HPDE6-E6E7 (cell line): Measurements from ENCODE around the gene FARS2.
A peak's percentile ranks its signal among the peaks of the same experiment; 100 is the strongest.

Source experiments
- DNase-seq: peaks from one replicate; pipeline ENCODE4 v3.0.0; 2011; ENCODE audit warnings: missing footprints; ENCODE audit errors: extremely low spot score

The FARS2 gene

DNA sequence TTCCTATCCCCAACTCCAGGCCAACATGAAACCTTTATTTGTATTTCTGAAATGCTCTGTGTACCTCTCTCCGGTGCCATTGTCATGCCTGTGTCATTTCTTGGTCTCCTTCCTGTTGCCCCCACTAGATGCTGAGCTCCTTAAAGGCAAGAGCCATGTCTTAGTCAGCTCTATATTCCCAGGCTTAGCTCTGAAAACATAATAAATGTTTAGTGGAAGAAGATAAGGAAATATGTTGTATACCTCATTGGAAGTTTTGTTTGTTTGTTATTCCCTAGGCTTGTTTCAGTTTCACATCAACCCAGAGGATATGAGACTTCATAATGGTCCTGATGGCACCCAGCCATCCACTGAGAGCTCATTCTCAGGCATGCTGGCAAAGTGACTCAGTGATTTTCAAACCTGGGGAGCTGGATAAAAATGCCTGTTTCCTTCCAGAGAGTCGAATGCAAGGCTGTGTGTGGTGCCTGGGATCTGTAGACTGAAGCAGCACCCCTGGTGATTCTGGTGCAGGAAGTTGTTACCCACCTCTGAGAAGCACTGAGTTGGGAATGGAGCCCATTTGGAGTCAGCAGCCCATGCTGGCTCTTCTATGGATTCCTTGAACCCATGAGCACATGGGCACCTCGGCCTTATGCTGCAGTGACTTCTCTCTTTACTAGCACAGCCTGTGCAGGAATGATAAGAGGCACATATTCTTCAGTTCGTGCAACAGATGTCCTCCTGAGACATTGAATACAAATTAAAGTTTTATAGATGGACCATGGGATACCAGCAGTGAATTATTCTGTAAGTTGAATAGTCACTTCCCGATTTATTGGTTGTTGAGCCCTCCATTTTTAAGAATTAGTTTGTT is 205.2 kb downstream of the FARS2 start:
- no peak for DNase-seq

DNA sequence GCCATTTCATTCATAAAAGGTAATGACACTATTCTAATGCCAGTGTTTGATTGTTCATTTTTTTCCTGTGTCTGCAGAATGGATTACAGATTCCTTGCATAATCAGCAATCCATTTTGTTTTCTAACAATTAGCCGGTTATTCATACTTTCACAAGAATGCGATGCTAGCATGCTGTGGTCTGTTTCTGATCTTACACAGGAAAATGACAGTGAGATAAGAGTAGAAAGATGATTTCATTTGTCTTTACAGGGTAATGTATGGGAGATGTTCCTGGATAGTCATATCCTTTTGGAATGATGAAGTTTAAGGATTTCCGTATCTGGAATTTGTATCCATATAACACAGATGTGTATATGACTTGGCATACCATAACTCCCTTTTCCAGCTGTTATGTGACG is 207.3 kb downstream of the FARS2 start:
- DNase-seq, result no peak

DNA sequence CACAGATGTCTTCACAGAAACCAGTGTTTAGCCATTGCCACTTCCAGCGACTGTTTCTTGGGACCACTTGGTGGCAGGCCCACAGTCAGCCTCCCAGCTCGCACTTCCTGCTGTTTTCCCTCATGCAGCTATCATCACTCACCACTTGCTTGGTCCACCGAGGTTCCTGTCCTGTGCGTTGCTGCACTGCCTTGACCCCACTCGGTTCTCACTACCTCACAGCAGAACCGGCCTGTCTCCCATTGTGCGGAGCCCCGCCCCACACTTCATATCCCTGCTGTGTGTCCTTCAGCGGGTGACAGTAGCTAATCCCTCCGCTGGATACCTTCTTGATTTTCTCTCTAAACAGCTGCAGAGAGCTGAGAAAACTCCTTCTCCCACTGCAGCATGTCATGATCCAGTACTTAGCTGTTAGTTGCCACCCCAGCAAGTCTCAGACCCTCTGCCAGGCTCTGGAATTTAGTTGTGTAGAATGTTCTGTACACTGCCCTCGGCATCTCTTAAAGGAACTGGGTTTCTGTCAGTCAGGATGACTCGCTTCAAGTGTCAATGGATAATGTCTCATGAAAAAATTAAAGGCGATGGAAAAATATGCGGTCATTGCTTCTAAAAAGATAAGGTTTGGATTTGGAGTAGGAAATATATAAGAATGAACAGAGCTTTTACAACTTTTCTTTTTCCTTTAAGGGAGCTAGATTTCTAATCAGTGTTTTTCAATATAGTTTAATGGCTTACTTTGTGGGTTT is 208.0 kb downstream of the FARS2 start:
- no peak for DNase-seq

DNA sequence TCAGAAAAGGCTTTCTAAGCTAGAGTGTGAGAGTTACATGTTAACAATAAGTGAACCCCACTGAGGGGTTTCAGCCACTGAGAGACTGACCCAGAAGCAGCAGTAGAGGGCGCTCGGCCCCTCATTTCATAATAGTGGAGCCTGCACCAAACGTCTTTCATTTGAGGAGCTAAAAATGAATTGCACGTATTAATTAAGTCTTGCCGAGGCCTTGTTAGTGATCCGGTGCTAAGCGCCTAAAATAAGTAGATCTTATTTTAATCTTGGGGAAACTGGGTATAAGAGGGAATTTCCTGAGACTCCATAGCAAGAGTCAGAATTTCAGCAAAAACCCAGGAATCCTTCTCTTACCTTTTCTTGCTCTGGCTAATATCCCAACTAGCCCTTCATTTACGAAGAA is 209.7 kb downstream of the FARS2 start:
- DNase-seq, result peak; percentile 49

DNA sequence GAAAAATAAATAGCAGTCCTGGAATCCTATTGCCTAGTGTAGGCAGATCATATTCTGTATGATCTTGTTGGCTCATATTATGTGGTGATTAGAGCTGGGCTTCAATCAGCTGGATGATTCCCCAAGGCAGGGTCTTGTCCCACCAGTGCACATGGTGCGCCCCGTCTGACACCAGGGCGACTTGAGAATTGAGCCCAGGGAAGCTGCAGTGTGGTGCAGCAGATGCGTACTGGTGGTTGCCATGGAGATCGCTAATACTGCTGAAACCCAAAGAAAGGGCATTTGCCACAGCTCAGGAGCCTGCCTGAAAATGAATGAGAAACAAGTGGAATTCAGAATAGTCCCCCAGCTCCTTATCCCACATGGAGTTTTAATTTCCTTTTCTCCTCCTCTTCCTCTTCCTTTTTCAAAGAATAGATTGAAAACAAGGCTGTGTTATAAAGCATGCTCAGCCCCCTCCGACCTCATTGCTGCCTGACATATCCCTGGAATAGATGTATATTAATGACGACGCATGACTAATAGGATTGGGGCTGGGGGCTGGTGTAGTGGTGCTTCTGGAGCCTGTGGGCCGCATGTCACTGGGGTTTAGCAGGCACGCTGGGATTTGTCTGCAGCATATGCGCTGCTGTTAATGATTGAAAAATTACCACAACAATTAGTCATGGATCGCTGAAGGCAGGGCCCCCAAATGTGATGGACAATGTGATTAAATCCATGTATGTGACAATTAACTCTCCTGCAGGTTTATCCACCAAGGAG is 210.5 kb downstream of the FARS2 start:
- DNase-seq, result no peak

DNA sequence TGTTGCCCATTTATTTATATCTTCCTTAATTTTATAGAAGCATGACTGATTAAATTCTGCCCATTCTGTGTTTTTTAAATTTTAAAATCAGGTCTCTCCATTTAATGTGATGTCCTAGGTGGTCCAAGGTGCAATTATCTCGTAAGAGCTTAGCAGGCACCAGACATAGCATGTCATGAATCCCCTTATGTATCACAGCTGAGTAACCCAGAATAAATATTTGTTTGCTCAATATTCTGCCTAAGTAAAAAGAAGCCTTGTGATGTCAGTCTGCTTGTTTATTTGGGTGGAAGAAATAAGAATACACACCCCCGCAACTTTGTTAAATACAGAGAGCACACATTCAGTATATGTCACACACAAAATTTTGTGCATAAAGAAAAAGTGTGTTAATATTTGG is 211.3 kb downstream of the FARS2 start:
- no peak for DNase-seq

DNA sequence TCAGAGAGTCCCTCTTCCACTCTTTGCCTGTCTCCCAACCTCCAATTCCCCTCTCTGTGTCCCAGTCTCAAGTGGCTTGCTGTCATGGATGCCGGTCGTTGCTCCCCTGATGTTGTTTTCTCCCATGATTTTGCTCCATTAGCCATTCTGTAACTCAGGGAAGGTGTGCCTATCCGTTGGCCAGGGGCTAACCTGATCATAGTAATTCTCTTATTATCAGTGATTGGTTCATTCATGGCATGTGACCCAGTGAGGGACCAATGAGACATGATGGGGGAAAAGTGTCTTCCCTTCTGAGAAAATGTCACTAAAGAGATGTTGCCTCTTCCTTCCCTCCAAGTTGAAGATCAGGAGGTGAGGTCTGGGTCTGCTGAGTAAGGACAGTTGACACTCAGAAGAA is 214.5 kb downstream of the FARS2 start:
- DNase-seq, result no peak

DNA sequence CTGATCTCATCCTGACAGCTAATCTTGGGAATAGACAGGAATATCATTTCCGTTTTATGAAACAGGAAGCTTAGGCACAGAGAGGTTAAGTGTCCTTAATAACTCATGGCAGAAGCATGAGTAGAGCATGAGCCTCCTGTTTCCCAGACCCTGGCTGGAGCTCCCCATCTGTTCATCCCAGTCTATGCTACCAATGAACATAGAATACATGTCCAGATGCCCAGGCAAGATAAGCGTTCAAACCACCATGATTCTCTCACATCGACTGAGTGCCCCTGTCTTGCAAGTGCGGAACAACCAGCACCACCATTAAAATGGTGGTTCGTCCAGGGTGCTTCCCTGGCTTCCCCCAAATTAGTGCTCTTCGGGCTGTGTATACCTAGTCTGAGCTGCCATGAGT is 217.1 kb downstream of the FARS2 start:
- no peak for DNase-seq

DNA sequence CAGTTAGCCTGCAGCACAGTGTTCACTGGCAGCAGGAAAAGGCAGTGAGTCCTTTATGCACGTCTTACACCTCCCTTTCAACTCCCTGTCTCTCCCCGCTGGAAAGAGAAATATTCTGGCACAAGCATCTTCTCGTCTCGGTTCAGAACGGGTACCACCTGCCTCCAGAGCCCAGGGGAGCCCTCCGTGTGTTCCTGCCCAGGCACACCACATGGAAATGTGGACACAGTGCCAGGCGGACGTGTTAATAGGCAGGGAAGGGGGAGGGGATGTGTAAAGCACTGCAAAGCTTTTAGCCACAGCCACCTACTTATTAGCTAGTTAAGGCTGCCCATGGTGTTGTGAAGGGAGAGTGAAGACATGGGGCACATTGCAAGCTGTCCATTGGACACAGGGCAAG is 219.7 kb downstream of the FARS2 start:
- DNase-seq, result no peak

DNA sequence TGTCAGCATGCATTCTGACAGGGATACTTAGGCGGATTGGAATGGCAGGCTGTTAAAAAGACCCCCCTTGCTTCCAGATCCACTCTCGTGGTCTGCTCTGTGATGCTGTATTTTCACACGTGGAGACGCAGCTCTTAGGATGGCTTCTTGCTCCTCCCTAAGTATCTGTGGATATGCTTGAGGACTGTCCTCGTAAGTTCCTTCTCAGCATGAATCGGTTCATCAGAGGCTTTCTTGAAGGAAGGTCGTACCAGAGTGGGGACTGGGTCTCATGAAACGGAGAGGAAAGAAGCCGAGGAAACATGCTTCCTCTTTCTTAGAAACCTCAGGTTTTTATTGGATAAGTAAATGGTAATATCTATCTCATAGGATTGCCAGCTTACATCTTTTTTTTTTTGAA is 220.4 kb downstream of the FARS2 start:
- no peak for DNase-seq

DNA sequence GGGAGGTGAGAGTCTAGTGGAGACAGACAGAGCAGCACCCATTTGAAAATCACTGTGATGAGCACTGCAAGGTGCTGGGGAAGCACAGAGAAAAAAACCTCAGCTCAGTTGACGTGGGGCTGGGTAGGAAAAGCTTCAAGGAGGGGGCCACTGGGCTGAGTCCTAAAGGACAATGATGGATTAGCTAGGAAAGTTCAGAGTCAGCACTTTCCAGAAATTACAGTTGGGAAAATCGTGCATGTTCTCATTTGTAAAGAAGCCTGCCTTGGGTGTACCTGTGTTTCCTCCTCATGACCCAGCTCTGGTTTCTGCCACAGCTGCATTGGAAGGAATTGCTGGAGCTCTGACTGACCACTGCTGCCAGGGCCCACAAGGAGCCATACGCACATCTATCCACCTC is 221.3 kb downstream of the FARS2 start:
- DNase-seq, result no peak

DNA sequence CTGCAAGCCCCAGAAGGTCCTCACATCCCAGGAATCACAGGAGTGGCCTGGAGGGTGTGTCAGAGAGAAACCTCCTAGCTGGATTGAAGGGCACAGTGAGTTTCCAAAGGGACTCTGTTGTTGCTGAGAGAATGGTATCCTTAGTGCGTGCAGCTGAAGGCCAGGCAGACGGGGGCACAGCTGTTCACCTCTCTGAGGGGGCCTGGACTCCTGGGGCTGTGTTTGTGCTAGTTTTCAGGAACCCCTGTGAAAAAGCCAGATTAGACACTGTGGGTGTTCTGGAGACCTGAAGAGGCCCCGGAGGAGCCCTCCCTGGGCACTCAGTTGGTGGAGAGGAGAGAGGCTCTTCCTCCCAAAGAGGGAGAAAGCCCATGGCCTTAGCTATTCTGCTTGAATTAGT is 223.4 kb downstream of the FARS2 start:
- DNase-seq, result no peak

DNA sequence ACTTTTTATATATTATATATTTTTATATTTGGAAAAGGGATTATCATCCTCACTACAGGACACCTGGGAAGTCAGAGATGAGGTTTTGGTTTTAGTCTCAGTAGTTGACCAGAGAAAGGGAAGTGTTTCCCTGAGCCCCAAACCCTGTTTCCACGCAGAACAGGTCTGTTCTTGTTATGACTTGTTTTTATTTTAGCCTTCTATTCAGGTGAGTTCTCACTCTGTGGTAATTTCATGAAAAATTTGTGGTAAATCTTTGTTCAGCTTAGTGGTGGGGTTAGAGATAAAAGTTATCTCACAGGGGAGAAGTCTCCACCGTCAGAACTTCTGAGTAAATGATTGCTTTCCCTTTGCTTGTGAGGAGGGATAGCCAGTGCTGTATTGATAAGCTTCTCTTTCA is 224.9 kb downstream of the FARS2 start:
- no peak for DNase-seq

DNA sequence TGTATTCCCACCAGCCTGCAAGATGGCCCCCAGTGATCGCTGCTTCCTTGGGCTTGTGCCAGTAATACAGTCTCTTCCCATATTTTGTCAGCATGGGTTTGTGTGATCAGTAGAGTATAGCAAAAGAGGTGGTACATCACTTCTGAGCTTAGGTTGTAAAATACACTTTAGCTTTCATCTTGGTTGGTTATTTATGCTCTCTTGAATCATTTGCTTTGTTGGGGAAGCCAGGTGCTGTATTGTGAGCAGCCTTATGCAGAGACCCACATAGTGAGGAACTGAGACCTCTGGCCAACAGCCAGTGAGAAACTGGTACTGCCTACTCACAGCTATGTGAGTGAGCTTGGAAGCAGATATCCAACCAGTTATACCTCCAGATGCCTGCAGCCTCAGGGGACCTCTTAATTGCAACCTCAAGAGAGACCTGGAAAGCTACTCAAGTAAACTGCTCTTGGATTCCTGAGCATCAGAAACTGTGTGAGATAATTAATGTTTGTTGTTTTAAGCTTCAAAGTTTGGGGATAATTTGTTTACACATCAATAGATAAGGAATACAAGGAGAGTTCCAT is 229.3 kb downstream of the FARS2 start:
- DNase-seq, result no peak

DNA sequence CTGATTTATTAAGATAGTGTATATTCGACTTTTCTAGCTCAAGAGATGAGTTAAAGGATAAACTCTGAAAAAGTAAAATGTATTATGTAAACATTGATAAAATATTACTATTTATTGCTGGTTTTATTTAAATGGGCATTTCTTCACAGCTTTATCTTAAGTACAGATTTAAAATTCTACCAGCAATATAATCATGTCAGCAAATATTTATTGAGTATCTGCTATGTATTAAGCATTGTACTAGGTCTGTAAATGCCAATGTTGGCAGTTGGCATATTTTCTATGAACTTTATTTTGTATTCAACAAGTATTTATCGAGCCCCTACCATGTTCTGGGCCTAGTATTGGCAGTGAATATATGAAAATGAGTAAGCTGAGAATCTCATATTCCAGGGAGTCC is 231.0 kb downstream of the FARS2 start:
- DNase-seq, result no peak

DNA sequence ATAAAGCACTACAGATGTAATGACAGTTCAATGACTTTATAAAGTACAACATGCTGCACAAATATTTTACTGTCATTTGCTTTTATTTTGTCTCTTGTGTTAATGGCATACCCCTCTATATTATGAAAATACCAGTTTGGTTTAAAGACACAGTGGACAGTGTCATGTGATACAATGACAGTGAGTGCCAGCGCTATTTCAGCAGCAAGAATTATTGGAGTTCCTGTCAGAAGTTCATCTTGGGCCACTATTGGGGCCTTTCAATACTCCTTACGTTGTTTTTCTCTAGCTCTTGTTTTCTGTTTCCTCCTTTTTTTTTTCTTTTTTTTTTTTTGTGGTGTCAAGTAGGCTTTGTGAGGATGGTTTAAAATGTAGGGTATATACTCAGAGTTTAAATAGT is 232.5 kb downstream of the FARS2 start:
- DNase-seq, result no peak

DNA sequence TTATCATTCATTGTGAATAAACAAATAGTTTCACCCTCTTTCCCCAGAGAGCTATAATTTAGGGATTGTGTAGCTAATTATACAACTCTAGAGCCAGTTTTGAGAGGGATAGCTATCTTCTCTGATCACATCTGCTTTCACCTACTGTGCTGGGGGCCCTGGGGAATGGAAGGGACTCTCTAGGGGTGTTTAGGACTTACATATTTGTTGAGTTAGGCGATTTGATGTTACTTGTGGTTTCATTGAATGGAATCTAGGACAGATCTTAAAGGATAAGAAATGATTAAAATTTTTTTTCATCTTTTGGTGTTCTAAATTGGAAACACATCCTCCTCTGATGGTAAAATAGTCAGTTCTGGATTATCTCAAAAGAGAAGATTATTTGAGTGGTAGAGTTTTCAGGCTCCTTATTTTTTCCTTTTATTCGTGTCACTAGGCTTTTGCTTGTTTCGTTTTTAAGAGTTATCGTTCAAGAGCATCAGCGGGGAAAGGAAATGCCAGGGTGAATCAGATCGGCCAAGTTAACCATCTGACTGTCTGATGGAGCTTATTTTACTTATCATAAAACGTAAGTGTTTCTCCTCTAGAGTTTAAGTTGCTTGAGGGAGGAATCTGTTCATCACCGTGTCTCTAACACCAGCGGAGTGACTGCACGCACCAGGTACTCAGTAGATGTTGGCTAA is 236.7 kb downstream of the FARS2 start:
- no peak for DNase-seq

DNA sequence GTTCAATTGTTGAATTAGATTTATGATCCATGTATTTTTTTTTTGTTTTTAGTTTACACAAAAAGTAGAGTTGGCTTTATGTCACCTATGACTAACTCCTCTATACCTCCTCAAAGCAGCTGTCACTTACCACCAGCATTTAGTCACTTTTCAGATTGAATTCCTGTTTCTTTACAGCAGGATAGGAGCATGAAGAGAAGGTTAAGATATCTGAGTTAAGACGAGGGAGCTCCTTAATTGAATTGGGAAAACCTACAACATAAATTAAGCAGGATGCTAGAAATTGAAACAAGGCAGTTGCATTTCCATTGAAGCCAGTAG is 237.2 kb downstream of the FARS2 start:
- no peak for DNase-seq

DNA sequence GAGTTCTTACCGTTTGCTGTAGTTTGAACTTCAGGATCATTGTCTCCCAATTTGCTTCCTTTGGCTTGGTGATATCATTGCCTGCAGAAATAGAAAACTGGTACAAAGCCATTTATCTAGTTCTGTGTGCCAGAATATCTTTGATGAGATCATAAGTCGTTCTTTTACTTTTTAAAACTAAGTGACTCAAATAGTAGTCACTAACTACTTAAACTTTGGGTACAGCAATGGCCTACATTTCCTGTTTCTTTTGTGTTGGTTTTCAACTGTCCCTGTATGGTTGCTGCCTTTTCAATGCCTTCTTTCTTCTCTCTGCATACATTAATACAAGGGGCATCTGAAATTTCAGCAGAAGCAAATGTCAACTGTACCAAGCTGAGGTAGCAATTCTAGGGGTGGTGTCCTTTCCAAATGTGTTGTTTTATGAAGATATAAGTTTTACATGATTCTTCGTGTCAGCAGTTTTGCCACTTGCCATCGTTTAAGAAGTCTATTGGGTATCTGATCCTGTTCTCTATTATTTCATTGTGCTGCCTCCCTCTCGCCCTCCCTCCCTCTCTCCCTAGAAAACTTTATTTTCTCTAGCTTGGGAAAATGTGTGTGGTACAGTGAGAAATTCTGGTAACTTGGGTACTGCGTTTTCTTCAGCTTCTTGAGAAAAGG is 238.5 kb downstream of the FARS2 start:
- no peak for DNase-seq

DNA sequence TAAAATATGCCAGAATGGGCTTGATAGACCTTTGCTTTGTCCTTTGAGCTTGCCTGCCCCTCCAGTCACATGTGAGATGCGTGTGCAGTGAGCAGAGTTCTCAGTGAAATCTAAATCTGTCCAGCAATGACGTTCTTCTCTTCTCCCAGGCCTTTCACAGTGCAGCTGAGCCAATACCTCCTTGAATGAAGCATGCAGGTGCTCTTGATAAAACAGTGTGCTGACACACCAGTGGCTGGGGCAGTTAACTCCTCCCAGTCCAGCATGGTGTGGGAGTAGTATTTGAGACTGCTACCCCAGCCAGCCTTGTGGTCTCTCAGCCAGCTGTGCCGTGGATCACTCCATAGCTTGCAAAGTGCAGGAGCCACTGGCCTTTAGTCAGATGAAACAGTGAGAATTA is 240.5 kb downstream of the FARS2 start:
- no peak for DNase-seq

DNA sequence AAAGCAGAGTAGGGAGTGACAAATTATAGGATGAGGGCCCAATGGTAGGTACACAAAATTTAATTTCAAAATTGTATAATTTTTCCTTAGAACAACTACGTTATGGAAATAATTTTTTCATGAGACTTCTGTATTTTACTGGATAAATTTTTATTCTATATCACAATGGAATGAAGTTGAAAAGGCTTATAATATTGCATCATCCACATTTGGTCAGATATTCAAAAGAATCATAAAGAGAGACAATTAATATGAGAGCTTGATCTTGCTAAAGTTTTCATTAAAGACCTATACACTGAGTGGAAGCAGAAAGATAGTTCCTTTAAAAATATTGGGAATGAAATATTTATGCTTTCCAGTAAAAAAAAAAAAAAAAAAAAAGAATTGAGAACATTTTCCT is 242.8 kb downstream of the FARS2 start:
- DNase-seq, result no peak
